GM06990 (cell line): ENCODE measurements around the gene MATN4.

Source experiments
- DNase-seq: peaks from one replicate; pipeline ENCODE4 v3.0.0-alpha.2; 2011; ENCODE audit not compliant: insufficient read length; ENCODE audit errors: extremely low read depth
- H3K27me3 ChIP-seq: replicated peaks from 2 replicates; pipeline ENCODE4 v1.6.0; 2011; ENCODE audit warnings: low read length; ENCODE audit not compliant: control insufficient read depth, insufficient read depth
- H3K36me3 ChIP-seq: 2 replicates; pipeline ENCODE4 v1.5.1; 2011; ENCODE audit warnings: low read length; ENCODE audit not compliant: control insufficient read depth, insufficient read depth
- H3K4me3 ChIP-seq: replicated peaks from 2 replicates; pipeline ENCODE4 v1.5.1; 2011; ENCODE audit warnings: low read depth, mild to moderate bottlenecking, control low read depth, low read length
- CTCF ChIP-seq: IDR thresholded peaks from 2 replicates; pipeline ENCODE4 v1.5.1; 2011; ENCODE audit warnings: low read length, control low read depth, mild to moderate bottlenecking, inconsistent platforms; ENCODE audit not compliant: insufficient read depth, poor library complexity, severe bottlenecking

MATN4 gene

GRCh38 chr20:45339084-45339483, 31.0 kb upstream of the MATN4 start:
- H3K36me3 ChIP-seq, result no peaks in the 10 kb centered on the region
- no peak for TF ChIP-seq CTCF

GRCh38 chr20:45338121-45339030, 30.3 kb upstream of the MATN4 start:
- Histone ChIP-seq H3K36me3 (no peaks in the 10 kb centered on the region), H3K4me3 (no peak overlapping the region), H3K27me3 (no peaks in the 10 kb centered on the region; the same call in 1 of the 2 replicates)
- DNase-seq, result no peak
- TF ChIP-seq CTCF, result no peak

More at GRCh38 chr20:45339084-45339483, 31.0 kb upstream of the MATN4 start:
- H3K27me3 ChIP-seq, result no peaks in the 10 kb centered on the region; the same call in 1 of the 2 replicates
- no peak for DNase-seq
- H3K4me3 ChIP-seq, result no peak overlapping the region

- no peak for DNase-seq
- no peak overlapping the region for H3K4me3 ChIP-seq
- no peaks in the 10 kb centered on the region; the same call in 1 of the 2 replicates for H3K27me3 ChIP-seq
- no peak for TF ChIP-seq CTCF
- no peaks in the 10 kb centered on the region for H3K36me3 ChIP-seq
These were observed 29.4 kb upstream of the MATN4 start for GRCh38 chr20:45337367-45338120.

DNA sequence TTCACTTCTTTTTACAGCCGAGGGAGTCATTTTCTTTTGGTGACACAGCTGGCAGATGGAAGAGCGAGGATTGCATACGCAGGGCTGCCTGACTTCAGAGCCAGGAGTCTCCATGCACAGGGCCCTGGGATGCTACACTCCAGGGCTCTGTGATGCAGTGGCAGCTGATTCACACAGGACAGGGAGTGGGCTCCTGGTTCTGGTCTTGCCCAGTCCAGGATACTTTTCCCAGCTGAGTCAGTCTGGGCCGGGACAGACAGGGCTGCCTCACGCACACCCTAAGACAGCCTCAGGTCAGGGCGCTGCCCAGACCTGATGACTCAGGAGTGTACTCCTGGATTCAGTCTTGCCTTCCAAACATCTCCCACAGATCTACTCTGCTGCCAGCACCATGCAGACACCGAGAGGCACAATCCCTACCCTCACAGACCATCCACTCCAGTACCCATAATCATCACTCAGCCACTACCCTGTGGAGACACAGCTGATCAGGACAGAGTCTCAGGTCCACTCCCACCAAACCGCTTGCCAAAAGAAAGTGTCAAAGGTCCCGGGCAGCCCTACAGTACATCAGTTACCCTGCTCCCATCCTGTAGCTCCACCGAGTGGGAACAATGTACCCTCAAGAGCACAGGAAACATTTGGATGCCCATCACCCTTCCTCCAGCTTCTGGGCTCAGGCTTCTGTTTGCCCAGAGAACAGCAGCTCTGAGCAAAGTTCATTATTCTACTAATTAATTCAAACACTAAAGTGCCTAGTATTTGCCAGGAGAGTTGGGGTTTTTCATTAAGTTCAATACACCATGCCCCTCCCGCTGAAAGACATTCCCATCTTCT, 28.6 kb upstream of the MATN4 start:
- no peaks in the 10 kb centered on the region for H3K36me3 ChIP-seq
- no peak for DNase-seq
- TF ChIP-seq CTCF, result no peak
- no peak overlapping the region for H3K4me3 ChIP-seq
- no peaks in the 10 kb centered on the region; the same call in 1 of the 2 replicates for H3K27me3 ChIP-seq

- TF ChIP-seq CTCF, result no peak
- no peaks in the 10 kb centered on the region for H3K27me3 ChIP-seq
- H3K36me3 ChIP-seq, result no peaks in the 10 kb centered on the region
- no peak for DNase-seq
- H3K4me3 ChIP-seq, result no peak overlapping the region
These were observed 22.4 kb upstream of the MATN4 start for GRCh38 chr20:45330476-45330875.
